ENCODE results near the gene TUBGCP2.
A peak's percentile ranks its signal among the peaks of the same experiment; 100 is the strongest.
"Not testable (repeated sequence)": the region's sequence is repeated elsewhere in the genome, so short reads cannot be mapped to it uniquely, and the experiment has no call there.

The TUBGCP2 gene

DNA sequence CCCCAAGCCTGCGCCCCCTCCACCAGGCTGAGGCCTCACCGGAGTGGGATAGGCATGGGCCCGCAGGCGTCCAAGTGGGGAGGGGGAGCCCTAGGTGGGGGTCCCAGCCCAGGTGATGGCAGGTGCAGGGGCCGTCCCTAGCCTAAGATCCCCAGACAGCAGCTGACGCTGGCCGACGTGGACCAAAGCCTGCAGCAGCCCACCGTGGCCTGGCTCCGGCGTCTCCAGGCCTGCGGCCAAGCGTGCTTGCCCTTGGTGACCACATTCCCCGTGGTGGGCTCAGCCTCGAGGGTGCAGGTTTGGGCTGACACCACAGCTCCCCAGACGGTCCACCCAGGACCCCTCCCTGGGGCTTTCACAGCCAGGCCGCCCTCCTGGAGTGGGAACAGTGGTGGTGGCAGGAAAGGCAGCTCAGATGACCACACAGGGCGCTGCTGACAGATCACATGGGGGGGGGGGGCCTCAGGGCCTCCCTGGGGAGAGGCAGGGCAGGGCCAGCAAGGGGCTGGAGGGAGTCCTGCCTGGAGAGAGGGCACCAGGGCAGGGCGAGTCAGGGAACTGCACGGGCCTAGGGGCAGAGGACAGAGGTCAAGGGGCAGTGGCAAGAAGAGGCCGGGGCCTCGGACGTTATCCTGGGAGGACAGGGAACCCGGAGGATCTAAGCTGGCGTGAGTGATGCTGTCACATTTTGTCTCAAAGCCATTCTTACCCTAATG lies 31.2 kb downstream of the TUBGCP2 start:
- no peak for DNase-seq

DNA sequence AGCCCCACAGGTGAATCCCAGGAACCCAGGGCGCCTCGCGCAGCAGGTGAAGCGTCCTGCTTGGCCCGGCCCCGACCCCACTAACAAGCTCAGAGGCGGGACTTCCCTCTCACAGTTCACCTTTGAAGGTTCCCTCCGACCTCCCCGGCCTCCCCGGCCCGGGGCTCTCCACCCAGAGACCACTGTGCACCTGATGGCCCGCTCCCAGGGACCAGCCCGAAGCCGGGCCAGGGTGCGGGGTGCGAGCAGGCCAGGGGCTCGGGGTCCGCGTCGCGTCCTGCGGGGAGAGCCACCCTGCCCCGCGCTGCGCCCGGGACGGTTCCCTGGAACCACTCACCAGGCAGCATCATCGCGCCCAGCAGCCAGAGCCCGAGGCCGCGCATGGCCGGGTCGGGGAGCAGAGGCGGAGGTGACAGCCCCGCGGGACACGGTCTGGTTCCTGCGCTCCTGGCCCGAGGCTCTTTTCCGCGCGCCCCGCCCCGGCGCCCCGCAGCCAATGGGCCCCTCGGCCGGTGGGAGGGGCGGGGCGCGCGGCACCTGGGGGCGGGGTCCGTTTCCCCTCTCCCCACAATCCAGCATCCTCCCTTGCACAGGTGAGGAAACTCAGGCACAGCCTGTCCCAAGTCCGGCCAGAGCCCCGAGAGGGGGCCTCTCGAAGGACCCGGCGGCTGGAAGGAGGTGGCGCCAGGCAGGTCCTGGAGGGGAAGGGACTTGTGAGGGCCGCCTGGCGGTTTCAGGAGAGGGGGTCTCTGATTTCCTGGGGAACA lies 32.1 kb downstream of the TUBGCP2 start, which contains the start of gene ADAM8:
Gene ADAM8 (minus strand): TSS at position 434 of the 767 bp plus-strand sequence. CDS start 51 bp downstream, at position 383.
- no peak for DNase-seq

DNA sequence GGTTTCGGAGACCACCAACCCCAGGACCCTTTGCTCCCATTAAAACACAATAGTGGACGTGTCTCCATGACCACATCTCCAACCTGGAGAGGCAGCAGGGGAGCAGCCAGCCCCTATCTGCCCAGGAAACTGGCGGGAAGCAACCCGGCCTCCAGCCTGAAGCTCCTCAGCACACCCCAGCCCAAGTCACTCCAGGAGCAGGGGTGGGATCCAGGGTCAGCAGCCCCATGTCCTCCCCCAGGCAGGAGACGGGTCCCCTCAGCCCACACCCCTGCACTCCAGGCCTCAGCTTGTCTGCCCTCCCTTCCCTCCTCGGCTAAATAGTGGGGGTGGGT lies 32.6 kb downstream of the TUBGCP2 start:
- DNase-seq: no peak

DNA sequence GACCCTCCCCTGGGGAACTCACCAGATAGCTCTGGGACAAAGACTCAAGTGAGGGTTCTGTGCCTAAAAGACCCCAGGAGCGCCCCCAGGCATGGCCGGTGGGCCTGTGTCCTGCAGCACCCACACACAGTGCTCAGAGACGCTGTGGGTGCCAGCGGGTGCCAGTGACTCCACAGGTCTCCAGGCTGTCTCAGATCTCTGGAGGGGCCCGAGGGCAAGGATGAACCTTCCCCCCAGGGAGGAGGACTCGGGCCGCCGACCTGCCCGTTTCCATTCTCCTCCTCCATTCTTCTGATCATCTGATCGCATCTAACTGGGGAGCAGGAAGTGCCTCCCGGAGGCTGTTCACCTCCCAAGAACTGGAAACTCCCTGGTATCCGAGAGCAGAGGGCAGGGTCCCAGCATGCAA lies 33.0 kb downstream of the TUBGCP2 start:
- no peak for DNase-seq

DNA sequence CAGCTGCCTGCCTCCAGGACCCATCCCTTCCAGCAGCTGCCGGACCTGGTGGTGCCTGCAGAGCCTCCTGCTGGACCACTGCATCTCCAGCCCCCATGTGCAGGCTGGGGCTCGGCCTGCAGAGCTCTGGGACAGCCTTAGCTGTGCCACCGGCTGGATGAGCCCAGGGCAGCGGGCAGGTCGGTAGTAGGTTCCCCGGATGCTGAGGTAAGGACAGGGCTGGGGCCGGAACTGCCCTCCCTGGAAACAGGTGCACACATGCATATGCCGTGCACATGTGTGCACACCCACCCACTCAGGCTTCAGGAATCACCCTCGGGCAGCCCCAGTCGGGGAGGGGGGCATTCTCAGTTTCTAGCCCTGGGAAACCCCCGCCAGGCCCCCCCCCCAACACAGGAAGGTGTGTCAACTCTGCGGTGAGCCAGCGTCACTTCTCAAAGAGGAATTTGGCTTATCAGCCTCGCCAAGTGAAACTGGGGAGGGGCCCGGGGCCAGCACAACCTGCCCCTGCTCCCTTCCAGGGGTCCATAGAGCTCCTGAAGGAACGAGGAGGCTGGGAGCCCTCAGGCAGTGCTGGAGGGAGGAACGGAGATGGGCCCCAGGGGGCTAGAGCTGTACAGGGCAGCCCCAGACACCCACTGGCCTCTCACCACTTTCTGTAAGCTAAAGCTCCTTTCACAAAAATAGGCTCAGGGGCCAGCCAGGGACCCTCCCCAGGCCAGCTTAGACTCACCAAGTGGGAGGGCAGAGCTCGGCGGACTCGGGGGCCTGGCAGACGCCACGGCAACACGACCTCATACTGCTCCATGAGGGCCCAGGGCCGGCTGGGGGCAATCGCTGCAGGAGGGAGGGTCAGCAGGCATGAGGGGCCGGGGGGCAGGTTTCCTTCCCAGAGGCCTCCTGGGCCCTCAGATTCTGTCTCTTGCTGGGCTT lies 33.7 kb downstream of the TUBGCP2 start:
- DNase-seq: no peak

DNA sequence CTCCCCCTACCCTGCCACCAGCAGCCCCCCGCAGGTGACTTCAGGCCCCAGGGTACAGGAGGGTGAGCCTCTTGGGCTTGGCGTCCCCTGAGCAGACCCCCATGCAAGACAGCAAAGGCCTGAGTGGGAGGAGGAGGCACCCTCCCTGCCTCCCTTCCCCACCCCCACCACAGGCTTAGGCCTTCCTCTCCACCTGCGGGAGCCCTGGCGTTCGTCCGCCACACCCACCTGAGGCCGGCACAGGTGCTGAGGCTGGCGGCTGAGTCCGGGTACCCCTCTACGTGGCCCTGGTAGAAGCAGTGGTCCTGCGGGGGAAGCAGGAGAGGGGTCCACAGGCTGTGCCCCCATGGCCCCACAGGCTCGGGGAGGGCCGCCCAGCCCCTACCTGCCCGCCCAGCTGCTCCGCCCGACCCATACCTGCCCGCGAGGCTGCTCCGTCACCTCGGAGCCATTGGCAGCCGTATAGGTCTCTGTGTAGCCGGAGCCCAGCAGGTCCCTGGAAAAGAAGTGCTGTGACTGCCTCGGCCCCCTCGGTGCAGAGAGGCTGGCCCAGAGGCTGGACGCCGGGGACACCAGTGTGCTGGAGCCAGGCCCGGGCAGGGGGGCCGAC lies 35.0 kb downstream of the TUBGCP2 start:
- DNase-seq: no peak

DNA sequence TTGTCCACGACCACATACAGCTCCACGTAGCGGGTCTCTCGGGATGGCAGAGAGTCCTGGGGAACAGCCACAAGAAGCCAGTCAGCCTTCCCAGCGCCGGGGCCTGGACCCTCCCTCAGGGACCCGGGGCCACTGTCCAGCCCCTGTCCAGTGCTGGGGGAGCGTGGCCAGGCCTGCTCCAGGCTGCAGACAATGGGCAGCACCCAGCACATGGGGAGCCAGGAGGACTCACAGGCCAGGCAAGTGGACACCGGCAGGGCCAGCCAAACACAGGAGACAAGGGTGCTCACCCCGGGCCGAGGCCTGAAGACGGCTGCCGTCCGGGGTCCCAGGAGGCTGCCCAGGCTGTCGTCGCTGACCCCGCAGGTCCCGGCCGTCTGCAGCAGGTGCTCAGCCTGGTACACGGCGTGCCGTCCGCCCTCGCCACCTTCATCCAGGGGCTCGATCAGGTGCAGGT lies 35.7 kb downstream of the TUBGCP2 start:
- no peak for DNase-seq

DNA sequence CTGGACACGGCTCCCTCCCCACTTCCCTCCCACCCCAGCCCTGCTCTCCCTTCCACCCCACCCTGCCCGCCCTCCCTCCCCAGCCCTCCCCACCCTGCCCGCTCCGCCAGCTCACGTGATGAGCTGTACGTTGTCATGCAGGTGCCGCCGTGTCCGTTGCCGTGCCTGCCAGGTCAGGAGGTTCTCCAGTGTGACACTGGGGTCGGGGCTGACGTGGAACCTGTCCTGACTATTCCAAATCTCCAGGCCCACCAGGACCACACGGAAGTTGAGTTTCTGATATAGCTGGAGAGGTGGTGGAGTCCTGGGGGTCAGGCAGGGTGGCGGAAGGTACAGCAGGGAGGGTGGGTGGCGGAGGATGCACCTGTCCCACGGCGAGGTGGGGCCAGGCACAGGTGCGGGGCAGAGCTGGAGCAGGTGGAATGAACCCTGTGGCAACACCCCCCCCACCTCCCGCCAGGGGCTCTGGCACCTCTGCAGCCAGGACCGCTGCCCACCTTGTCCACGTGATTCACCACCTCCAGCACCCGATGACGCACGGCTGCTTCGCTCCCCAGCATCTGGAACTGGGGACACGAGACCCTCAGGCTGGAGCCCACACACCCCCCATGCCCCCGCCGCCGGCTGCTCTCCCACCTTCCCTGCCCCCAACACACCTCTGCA lies 36.2 kb downstream of the TUBGCP2 start:
- DNase-seq: no peak

DNA sequence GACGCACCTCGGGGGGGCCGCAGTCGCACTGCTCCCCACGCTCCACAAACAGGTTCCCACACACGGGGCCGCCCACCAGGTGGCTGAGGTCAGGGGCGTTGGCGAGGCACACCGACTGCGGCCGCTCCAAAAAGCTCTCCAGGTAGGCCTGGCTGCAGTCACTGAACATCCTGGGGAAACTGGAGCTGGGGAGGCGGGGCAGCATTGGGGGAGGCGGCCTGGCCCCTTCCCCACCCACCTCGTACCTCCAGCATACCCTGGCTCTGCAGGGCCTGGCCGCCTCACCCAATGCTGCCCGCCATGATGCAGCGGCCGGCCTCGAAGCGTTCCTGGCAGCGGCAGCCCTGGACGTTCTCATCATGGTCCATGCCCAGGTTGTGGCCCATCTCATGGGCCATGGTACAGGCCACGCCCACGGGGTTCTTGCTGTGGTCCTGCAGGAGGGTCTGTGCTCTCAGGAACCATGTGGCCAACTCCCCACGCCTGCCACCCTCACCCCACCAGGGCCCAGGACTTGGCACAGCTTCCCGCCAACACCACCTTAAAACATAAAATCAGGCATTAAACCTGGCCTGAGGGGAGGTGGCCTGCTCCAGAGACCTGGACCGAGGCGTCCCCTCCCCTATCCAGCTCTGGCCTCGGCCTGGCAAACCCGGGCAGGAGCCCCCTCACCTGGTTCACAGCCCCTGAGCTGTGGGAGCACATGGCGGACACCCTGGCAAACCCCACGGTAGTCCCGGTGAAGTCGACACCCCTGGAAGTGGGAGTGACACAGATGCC lies 37.0 kb downstream of the TUBGCP2 start:
- DNase-seq: no peak

DNA sequence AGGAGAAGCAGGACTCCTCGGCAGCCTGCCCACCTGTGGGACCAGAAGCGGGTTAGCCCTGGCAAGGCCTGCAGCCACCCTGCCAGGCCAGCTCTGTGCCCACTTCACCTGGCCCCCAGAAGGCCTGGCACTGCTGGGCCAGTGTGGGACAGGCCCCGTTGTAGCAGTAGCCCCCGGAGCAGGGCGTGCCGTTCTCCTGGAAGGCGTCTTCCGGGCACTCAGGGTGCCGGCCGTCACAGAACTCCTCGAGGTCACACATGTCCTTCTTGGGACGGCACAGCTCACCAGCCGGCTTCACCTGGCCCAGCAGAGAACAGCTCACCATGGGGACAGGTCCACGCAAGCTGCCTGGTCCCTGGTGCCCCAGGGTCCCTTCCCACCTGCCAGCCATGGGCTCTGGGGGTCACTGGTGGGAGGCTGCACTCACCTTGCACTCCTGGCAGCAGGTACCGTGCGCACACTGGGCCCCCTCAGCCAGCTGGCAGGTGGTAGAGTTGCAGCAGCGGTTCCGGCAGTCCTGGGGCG lies 37.8 kb downstream of the TUBGCP2 start:
- DNase-seq: no peak

DNA sequence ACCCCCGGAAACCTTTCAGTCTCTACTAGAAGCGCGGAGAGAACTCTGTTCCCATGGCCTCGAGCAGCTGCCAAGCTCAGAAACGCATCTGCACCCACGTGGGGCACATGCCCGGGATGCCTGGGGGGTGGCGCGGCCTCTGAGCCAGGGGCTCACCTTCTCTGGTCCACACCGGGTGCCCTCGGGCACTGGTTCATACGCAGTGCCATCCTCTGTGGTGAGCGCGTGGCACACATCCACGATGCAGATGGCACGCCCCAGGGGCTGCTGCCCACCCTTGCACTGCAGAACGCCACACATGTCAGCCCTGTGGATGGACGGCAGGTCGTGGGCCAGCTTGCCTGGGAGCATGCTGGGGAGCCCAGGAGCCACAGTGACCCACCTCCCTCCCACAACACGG lies 38.5 kb downstream of the TUBGCP2 start:
- DNase-seq: no peak

DNA sequence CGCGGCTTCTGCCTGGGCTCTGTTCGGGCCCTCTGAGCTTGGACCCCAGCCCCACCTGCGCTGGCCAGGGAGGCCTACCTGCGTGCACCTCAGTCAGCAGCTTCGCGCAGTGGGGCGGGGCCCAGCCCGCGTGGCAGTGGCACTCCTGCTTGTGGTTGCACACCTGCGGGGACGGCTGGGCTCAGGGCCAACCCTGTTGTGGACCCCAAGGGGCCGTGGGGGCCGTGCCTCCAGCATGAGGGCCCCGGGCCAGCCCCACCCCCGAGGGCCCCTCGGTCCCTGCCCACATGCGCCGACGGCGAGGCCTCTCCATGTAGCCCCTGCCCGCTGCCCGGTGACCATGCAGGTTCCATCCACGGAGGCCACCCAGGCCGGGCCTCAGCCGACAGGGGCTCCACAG lies 39.3 kb downstream of the TUBGCP2 start:
- no peak for DNase-seq

DNA sequence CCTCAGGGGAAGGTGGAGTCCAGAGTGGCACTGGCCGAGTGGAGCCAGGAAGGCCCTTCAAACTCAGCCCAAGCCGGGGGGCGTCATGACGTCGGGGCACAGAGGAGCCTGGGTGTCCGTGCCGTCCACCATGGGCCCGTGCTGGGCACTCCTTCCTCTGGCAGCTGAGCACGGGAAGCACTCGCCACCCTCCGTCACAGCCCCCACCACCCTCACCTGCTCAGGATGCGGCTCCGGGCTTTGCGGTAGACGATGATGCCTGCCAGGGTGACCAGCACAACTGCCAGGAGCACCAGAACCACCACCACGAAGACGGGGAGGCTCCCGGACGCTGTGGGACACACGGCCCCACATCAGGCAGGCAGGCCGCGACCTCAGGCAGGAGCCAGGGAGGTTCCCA lies 40.1 kb downstream of the TUBGCP2 start:
- no peak for DNase-seq

DNA sequence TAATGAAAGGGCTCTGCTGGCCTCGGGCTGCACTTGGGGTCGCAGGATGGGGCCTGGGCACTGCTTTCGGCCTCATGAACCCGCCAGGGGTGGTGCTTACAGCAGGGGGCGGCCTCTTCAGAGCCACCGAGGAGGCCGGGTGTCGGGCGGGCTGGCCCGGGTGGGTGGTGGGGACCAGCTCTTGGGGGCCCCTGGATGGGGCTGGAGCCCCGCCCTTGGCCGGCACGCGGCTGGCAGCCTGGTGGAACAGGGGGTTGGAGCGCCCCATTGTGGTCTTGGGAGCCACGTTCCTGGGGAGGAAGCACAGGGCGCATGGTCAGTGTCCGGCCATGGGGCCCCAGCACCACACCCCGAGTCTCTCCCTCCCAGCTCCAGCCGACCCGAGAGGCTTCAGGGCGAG lies 40.8 kb downstream of the TUBGCP2 start:
- no peak for DNase-seq

DNA sequence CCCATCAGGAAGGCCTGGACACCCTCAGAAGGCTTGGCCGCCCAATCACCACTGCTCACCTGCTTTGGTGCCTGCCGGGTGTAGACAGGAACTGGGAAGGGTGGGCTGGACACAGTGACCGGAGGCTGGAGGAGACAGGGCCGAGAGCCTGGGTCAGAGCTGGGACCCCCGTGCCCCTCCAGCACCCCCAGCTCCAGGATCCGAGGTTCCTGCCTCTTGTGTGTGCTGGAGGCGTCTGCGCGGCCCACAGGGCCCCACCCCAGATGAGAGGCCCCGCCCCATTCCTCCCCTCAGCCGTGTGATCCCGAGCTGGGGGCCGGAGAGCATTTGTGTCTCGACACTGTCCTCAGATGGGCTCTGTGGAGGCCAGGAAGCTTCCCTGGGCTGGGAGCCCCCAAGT lies 41.4 kb downstream of the TUBGCP2 start:
- DNase-seq: no peak

DNA sequence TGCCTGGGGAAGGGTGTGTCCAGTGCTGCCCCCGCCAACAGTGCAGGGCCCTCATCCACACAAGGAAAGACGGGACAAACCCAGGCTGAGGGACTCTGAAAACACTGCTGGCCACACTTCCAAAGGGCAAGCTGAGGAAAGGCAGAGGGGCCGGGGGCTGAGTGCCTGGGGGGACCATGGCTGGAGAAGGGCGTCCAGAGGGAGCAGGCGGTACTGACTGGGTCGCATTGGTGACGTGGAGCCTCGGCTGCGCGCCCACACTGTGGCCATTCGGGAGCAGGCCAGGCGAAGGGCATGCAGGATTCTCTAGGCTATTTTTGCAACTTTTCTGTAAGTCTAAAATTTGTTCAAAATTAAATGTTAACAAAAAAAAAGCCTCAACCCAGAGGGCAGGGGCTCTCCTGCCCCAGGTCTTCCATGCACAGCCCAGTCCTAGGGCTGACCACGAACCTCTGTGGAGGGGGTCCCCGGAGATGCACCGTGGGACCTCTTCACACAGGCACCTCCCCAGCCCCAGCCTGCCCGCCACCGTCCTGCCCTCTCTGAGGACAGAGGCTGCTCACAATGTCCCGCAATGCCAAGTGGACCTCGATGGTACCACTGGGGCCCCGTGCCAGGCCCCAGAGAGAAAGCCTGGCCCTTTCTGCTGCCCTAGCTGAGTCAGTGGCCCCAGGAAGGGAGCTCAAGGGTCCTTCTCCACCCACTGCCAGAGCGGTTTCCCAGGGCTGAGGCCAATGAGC lies 42.4 kb downstream of the TUBGCP2 start:
- DNase-seq: no peak

DNA sequence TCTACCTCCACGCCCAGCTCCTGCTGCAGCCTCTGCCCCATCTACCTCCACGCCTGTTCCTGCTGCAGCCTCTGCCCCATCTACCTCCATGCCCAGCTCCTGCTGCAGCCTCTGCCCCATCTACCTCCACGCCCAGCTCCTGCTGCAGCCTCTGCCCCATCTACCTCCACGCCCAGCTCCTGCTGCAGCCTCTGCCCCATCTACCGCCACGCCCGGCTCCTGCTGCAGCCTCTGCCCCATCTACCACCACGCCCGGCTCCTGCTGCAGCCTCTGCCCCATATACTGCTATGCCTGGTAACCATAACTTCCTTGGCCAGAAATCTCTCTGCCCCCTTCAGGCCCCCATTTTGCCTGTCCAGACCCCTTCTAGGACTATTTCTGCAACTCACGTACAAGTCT lies 43.6 kb downstream of the TUBGCP2 start:
- not testable (repeated sequence) for DNase-seq

DNA sequence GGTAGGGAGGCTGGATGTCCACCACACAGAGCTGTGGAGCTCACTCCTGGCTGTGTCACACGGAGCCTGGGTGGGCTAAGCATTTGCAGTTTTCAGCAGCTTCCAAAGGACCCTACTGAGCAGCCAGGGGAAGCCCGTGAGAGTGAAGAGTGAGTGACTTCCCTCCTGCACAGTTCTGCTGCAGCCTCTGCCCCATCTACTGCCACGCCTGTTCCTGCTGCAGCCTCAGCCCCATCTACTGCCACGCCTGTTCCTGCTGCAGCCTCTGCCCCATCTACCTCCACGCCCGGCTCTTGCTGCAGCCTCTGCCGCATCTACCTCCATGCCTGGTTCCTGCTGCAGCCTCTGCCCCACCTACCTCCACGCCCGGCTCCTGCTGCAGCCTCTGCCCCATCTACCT lies 44.2 kb downstream of the TUBGCP2 start:
- DNase-seq: no peak

DNA sequence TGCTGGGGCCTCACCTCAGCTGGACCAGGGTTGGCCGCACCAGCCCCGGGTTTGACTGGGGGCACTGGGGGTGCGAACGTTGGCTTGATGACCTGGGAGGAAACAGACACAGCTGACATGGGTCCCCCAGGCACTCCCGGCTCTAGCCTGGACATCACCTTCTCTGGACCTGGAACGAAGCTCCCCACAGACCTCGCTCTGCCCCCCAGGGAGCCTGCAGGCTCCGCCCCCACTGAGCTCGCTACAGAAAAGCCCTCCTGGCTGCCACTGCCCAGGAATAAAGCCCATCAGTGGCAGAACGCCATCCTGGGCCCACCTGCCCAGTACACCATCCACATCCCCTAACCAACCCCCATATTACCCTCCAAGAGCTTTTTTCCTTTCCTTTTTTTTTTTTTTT lies 45.0 kb downstream of the TUBGCP2 start:
- DNase-seq: no peak

DNA sequence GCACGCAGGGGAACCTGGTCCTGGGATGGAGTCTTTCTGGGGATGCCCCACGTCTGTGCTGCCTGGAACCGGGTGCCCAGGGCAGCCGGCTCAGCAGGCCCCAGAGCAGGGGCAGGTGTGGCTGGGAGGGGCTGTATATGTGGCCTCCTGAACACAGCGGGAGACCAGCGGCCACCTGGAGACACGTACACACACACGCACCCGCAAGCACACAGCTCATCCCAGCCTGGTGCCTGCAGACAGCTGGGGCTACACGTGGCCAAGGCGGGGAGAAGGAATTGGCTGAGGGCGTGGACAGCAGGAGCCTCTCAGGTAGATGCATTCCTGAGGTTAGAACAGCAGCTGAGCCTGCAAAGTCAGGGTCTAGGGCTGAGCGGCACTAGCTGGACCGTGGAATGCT lies 46.0 kb downstream of the TUBGCP2 start:
- DNase-seq: peak; percentile 11
